NB4 (cell line): ENCODE data around the gene NKD1.

Experiments used
- MYC ChIP-seq: IDR thresholded peaks from 2 replicates; pipeline ENCODE4 v1.6.1; 2011; ENCODE audit warnings: low read depth, low read length
- POLR2A ChIP-seq: IDR thresholded peaks from 2 replicates; pipeline ENCODE4 v1.6.1; 2011; ENCODE audit warnings: mild to moderate bottlenecking; ENCODE audit not compliant: insufficient read length; ENCODE audit errors: extremely low read depth
- TF ChIP-seq, protein P1 (sequence below): IDR thresholded peaks from one replicate; pipeline ENCODE4 v1.5.1; 2012; ENCODE audit warnings: low read depth, low read length
- TF ChIP-seq, protein P2 (sequence below): IDR thresholded peaks from 2 replicates; pipeline ENCODE4 v1.6.1; 2011; ENCODE audit warnings: low read depth, low read length

DNA sequence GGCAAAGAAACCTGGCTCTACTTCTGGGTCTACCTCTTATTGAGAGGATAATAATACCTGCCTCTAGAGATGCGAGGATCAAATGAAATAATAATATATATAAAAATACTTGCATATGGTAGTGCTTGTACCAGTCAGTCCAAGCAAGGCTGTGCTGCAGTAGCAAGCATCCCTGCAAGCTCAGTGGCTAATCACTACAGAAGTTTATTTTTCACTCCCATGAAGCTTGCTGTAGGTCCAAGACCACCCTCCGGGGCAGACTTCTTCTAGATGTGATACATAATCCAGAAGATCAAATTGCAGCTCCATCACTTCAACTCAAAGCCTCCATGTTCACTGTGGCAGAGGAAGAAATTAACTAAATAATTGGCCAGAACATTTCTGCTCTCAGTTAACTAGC lies 48.9 kb upstream of the NKD1 start:
- TF ChIP-seq, protein P1, sequence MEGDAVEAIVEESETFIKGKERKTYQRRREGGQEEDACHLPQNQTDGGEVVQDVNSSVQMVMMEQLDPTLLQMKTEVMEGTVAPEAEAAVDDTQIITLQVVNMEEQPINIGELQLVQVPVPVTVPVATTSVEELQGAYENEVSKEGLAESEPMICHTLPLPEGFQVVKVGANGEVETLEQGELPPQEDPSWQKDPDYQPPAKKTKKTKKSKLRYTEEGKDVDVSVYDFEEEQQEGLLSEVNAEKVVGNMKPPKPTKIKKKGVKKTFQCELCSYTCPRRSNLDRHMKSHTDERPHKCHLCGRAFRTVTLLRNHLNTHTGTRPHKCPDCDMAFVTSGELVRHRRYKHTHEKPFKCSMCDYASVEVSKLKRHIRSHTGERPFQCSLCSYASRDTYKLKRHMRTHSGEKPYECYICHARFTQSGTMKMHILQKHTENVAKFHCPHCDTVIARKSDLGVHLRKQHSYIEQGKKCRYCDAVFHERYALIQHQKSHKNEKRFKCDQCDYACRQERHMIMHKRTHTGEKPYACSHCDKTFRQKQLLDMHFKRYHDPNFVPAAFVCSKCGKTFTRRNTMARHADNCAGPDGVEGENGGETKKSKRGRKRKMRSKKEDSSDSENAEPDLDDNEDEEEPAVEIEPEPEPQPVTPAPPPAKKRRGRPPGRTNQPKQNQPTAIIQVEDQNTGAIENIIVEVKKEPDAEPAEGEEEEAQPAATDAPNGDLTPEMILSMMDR = no peak
- TF ChIP-seq POLR2A (no peak), MYC (no peak)
- TF ChIP-seq, protein P2, sequence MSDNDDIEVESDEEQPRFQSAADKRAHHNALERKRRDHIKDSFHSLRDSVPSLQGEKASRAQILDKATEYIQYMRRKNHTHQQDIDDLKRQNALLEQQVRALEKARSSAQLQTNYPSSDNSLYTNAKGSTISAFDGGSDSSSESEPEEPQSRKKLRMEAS = no peak
